HL-60 (cell line): Measurements from ENCODE around the gene LRRC8C.

Experiments
- DNase-seq, 2 experiments: peaks; one replicate each; pipeline ENCODE4 v3.0.0-alpha.2; 2010 to 2020; ENCODE audit warnings: low read depth in 1 of 2, low spot score in 1 of 2
- H3K27ac ChIP-seq: fragments of 250-450 bp; sonication (Bioruptor Pico); replicated peaks from 2 replicates; pipeline ENCODE4 v1.5.1; 2020; ENCODE audit warnings: mild to moderate bottlenecking, moderate library complexity
- H3K27me3 ChIP-seq: fragments of 250-450 bp; sonication (Bioruptor Pico); 2 replicates; pipeline ENCODE4 v1.5.1; 2021; ENCODE audit warnings: mild to moderate bottlenecking, moderate library complexity; ENCODE audit not compliant: insufficient read depth, poor library complexity, severe bottlenecking
- H3K4me3 ChIP-seq: replicated peaks from 2 replicates; pipeline ENCODE4 v1.5.1; 2011; ENCODE audit warnings: mild to moderate bottlenecking, control low read depth, low read length; ENCODE audit not compliant: insufficient read depth
- GABPA ChIP-seq: IDR thresholded peaks from 2 replicates; pipeline ENCODE4 v1.6.1; 2012; ENCODE audit warnings: low read depth
- POLR2AphosphoS5 ChIP-seq: IDR thresholded peaks from 2 replicates; pipeline ENCODE4 v1.6.1; 2012; ENCODE audit warnings: low read depth
- SPI1 ChIP-seq: IDR thresholded peaks from 2 replicates; pipeline ENCODE4 v1.6.1; 2012; ENCODE audit warnings: low read depth, mild to moderate bottlenecking, borderline replicate concordance
- TF ChIP-seq, protein P1 (sequence below): IDR thresholded peaks from 2 replicates; pipeline ENCODE4 v1.6.1; 2012; ENCODE audit warnings: low read depth; ENCODE audit not compliant: insufficient replicate concordance
- TF ChIP-seq, protein P2 (sequence below): IDR thresholded peaks from one replicate; pipeline ENCODE4 v1.5.1; 2011; ENCODE audit warnings: low read length, control low read depth, inconsistent platforms; ENCODE audit not compliant: insufficient read depth

The LRRC8C gene

DNA sequence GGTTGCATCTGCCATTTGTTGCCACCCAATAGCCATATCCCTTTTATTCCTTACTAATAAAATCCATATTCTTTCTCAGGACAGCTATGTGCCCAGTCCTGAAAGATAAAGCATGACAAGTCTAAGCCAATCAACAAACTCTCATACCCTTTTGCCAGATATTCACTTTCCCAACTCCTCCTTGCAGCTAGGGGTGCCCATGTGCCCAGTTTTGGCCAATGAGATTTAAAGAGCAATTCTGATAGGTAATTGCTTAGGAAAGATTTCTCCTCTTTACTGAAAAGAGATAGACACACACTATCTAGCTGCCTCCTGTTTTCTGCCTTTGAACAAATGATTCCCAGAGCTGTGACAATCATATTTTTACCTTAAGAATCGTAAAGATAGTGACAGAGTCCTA lies 132.9 kb downstream of the LRRC8C start:
- Histone ChIP-seq H3K27ac (no peak overlapping the region), H3K27me3 (no peaks in the 10 kb centered on the region), H3K4me3 (no peak overlapping the region)
- DNase-seq: no peak
- TF ChIP-seq GABPA (no peak), POLR2AphosphoS5 (no peak), SPI1 (no peak)
- TF ChIP-seq, protein P1, sequence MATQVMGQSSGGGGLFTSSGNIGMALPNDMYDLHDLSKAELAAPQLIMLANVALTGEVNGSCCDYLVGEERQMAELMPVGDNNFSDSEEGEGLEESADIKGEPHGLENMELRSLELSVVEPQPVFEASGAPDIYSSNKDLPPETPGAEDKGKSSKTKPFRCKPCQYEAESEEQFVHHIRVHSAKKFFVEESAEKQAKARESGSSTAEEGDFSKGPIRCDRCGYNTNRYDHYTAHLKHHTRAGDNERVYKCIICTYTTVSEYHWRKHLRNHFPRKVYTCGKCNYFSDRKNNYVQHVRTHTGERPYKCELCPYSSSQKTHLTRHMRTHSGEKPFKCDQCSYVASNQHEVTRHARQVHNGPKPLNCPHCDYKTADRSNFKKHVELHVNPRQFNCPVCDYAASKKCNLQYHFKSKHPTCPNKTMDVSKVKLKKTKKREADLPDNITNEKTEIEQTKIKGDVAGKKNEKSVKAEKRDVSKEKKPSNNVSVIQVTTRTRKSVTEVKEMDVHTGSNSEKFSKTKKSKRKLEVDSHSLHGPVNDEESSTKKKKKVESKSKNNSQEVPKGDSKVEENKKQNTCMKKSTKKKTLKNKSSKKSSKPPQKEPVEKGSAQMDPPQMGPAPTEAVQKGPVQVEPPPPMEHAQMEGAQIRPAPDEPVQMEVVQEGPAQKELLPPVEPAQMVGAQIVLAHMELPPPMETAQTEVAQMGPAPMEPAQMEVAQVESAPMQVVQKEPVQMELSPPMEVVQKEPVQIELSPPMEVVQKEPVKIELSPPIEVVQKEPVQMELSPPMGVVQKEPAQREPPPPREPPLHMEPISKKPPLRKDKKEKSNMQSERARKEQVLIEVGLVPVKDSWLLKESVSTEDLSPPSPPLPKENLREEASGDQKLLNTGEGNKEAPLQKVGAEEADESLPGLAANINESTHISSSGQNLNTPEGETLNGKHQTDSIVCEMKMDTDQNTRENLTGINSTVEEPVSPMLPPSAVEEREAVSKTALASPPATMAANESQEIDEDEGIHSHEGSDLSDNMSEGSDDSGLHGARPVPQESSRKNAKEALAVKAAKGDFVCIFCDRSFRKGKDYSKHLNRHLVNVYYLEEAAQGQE: no peak
- TF ChIP-seq, protein P2, sequence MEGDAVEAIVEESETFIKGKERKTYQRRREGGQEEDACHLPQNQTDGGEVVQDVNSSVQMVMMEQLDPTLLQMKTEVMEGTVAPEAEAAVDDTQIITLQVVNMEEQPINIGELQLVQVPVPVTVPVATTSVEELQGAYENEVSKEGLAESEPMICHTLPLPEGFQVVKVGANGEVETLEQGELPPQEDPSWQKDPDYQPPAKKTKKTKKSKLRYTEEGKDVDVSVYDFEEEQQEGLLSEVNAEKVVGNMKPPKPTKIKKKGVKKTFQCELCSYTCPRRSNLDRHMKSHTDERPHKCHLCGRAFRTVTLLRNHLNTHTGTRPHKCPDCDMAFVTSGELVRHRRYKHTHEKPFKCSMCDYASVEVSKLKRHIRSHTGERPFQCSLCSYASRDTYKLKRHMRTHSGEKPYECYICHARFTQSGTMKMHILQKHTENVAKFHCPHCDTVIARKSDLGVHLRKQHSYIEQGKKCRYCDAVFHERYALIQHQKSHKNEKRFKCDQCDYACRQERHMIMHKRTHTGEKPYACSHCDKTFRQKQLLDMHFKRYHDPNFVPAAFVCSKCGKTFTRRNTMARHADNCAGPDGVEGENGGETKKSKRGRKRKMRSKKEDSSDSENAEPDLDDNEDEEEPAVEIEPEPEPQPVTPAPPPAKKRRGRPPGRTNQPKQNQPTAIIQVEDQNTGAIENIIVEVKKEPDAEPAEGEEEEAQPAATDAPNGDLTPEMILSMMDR: no peak

DNA sequence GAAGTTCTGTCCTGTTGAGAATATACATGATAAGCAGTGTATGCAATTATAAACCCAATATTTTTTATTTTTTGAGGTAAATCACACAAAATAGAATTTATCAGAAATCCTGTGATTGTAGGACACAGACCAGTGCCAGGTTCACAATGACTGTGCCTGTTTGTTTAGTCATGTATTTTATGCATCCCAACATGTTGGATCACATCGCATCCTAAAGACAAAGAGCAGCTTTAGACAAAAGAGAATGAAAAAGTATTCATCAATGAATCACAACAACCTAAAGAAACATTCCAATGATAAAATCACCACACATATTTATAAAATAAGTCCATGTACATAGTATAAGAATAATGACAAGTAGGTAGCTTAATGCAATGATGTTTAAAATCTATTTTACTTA lies 134.7 kb downstream of the LRRC8C start:
- TF ChIP-seq GABPA: no peak
- TF ChIP-seq POLR2AphosphoS5: no peak
- TF ChIP-seq, protein P1: no peak
- TF ChIP-seq SPI1: no peak
- TF ChIP-seq, protein P2: no peak
- DNase-seq: no peak
- H3K4me3 ChIP-seq: no peak overlapping the region
- no peaks in the 10 kb centered on the region for H3K27me3 ChIP-seq
- H3K27ac ChIP-seq: no peak overlapping the region
